Right cardiac atrium (tissue), 5 donors: ENCODE data around the gene SMAGP. TPM values are rescaled to one million over a fixed set of nuclear protein-coding genes. Genes with fewer than 3 reads are reported as not detected.
"Not testable (repeated sequence)": the region's sequence is repeated elsewhere in the genome, so short reads cannot be mapped to it uniquely, and the experiment has no call there.

Experiments used
- ATAC-seq, 2 donors: fragments of 200-7000 bp; cut with Tn5 transposase; one replicate each; pipeline versions ENCODE4 v1.8.0 to v1.9.1; 2020; ENCODE audit warnings: moderate library complexity in 2 of 2, mild to moderate bottlenecking in 1 of 2
- DNase-seq, 3 donors: peaks; one replicate each; pipeline ENCODE4 v3.0.0-alpha.2; 2020
- H3K27ac ChIP-seq: one replicate; pipeline ENCODE4 v1.5.1; 2013; ENCODE audit warnings: mild to moderate bottlenecking, low read length, control low read depth, moderate library complexity
- H3K27me3 ChIP-seq: one replicate; pipeline ENCODE4 v1.6.1; 2013; ENCODE audit not compliant: control insufficient read depth, insufficient read depth
- H3K4me1 ChIP-seq: one replicate; pipeline ENCODE4 v1.6.1; 2013; ENCODE audit warnings: low read length; ENCODE audit not compliant: control insufficient read depth, insufficient read depth
- H3K4me3 ChIP-seq: one replicate; pipeline ENCODE4 v1.5.1; 2013; ENCODE audit warnings: low read length, control low read depth
- H3K9me3 ChIP-seq: one replicate; pipeline ENCODE4 v1.6.1; 2013; ENCODE audit warnings: low read length; ENCODE audit not compliant: control insufficient read depth
- WGBS: extraction: QIAGEN DNeasy Blood & Tissue Kit; methylation state at CpG from one replicate; pipeline ENCODE4 v1.1.7; 2013; 5-methylcytosine and 5-hydroxymethylcytosine counted together
- intact Hi-C, 4 donors: fragments of 100-400 bp; cut with DNase I; formaldehyde crosslinking; loops; one replicate each; pipeline versions ENCODE4 v1.11.0 to v1.14.0; 2022 to 2023
- polyA plus RNA-seq: library from polyadenylated mRNA; stranded (reverse); fragments of 200-250 nt; gene quantifications from one replicate; pipeline ENCODE4 v1.2.3, GENCODE V29; 2013
- total RNA-seq, 4 donors: library from RNA; stranded (reverse); fragmentation: NEBNext Ultra II Directional; extraction: Animal tissue kit (Norgen Biotek cat#: 25700); gene quantifications; one replicate each; pipeline ENCODE4 v1.2.1, GENCODE V29; 2021
- donor health status: healthy with polysubstance abuse.
- donor health status: DM: no; HTN: yes; CAD: no.
- donor health status: DM: no; HTN: no; CAD: no.
- donor health status: DM: no; HTN: yes; CAD: no; lungs with severe emphysema.
- donor health status: DM: yes; HTN: yes; CAD: no.

The SMAGP gene
- total and polyA plus RNA-seq, 5 donors, result 1.4 to 6.2 (median 3.6) TPM

- DNase-seq (no peak), ATAC-seq (no peak)
- H3K4me3 ChIP-seq, result no peak overlapping the region
- H3K27me3 ChIP-seq, result no peaks in the 10 kb centered on the region
- H3K27ac ChIP-seq, result no peak overlapping the region
- H3K9me3 ChIP-seq, result no peaks in the 10 kb centered on the region
- intact Hi-C loops, result no loop called here
- WGBS, result 46% methylated on average over 7 of the region's 7 CpGs
- H3K4me1 ChIP-seq, result peaks cover 3% of the 10 kb centered on the region
These were observed 47.8 kb downstream of the SMAGP start for GRCh38 chr12:51222461-51222860.

DNA sequence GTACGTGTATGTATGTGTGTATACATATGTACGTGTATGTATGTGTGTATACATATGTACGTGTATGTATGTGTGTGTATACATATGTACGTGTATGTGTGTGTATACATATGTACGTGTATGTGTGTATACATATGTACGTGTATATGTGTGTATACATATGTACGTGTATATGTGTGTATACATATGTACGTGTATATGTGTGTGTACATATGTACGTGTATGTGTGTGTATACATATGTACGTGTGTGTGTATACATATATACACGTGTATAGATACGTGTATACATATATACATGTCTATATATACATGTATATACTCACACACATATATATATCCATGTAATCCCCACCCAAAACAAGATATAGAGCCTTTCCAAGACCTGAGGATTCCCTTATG lies 50.4 kb downstream of the SMAGP start:
- H3K9me3 ChIP-seq, H3K4me3 ChIP-seq, intact Hi-C loops, H3K4me1 ChIP-seq, DNase-seq, H3K27me3 ChIP-seq, ATAC-seq, H3K27ac ChIP-seq: not testable (repeated sequence)
- WGBS, result 90% methylated on average over 12 of the region's 12 CpGs

- Histone ChIP-seq H3K27ac (no peak overlapping the region), H3K4me1 (peaks cover 3% of the 10 kb centered on the region), H3K9me3 (no peaks in the 10 kb centered on the region), H3K4me3 (no peak overlapping the region), H3K27me3 (no peaks in the 10 kb centered on the region)
- whole genome bisulfite sequencing, result 89% methylated on average over 5 of the region's 5 CpGs
- ATAC-seq, result no peak
- DNase-seq, result no peak
- intact Hi-C loops, result no loop called here
These were observed 50.9 kb downstream of the SMAGP start for GRCh38 chr12:51219322-51219721.

- intact Hi-C loops, result no loop called here
- ATAC-seq (peak in 1 of 2 donors; percentile 45), DNase-seq (peak in 1 of 3 donors; percentile 48)
- H3K9me3 ChIP-seq, result no peaks in the 10 kb centered on the region
- peaks cover 3% of the 10 kb centered on the region for H3K4me1 ChIP-seq
- peak overlapping the region; percentile 82 for H3K27ac ChIP-seq
- peak overlapping the region; percentile 100 for H3K4me3 ChIP-seq
- H3K27me3 ChIP-seq, result no peaks in the 10 kb centered on the region
- WGBS, result 52% methylated on average over 10 of the region's 10 CpGs
These were observed 51.5 kb downstream of the SMAGP start for GRCh38 chr12:51218607-51219161.

DNA sequence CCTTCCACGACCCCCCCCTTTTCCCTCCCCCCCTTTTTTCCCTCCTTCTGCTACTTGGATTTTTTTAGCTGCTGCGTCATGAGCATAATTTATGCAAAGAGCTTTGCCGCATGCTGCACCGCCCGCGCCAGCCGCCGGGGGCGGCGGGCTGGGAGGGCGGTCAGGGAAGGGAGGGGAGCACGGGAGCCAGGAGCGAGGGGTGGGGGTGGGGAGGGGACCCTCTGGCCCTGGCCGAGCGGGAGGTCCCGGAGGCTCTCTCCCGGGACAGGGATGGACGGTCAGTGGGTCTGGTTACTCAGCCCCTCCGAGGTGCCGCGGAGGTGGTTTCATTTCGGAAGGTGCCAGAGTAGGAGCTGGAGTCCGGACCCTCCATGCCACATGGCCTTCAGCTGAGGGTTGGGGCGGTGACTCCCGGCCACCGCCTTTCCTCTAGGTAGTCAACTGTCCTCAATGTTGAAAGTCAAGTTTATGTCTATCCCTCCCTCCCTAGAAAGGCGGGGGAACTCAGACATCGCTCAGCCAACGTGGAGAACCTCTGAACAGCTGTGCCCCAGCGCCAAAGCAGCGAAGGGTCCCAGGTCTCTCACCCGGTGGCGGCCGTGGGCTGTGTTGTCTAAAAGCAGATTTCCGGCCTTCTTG lies 52.1 kb downstream of the SMAGP start, which contains the start of gene POU6F1:
Gene POU6F1 (minus strand): TSS at position 95 of the 639 bp plus-strand sequence. CDS start 11,226 bp downstream, outside the sequence.
- ATAC-seq (peak; percentile 93 to 95), DNase-seq (peak; percentile 79 to 91 (median 88))
- peak within 1 kb of the TSS; percentile 100 for H3K4me3 ChIP-seq
- peak within 1 kb of the TSS; percentile 91 for H3K27ac ChIP-seq
- WGBS, result 2% methylated on average over 35 of the region's 35 CpGs
- H3K4me1 ChIP-seq, result peaks cover 3% of the 10 kb centered on the region
- no peaks in the 10 kb centered on the region for H3K27me3 ChIP-seq
- intact Hi-C loops, result no loop called here
- no peaks in the 10 kb centered on the region for H3K9me3 ChIP-seq

DNA sequence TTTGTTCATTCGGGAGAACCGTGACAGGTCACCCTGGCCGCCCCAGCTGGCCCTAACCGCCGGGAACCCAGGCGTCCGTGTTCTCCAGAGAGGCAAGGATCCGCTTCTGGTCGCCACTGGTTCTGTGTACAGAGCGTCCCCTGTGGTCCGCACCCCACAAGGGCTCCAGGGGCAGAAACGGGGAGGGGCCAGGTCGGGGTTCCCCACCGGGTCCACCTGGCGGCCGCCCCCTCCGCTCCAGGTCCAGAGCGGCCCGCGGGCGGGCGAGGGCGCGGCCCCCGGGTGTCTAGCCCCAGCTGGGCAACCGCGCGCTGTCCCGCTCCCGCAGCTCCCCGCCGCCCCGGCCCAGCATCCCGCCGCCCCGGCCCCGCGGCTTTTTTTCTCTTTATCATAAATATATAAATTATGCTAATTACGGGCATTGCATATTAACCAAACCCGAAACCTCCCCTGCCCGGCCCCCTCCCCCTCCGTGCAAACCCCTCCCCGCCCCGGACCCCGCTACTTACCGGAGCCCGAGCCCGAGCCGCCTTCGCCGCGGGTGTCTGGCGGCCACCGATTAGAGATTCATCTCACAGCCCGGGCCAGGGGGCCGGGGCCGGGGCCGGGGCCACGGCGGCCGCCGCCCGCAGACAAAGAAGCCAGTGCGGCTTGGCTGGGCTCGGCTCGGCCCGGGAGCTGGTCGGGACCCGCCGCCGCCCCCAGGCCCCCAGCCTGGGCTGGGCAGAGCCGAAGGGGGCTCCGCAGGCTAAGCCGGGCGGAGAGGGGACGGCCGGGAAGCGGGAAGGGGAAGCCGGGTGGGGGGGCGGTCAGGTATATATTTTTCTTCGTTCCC lies 52.9 kb downstream of the SMAGP start:
- ATAC-seq (peak; percentile 63 to 74), DNase-seq (peak; percentile 59 to 84 (median 81))
- WGBS, result 1% methylated on average over 81 of the region's 81 CpGs
- peak overlapping the region; percentile 91 for H3K27ac ChIP-seq
- intact Hi-C loops, result no loop called here
- no peaks in the 10 kb centered on the region for H3K9me3 ChIP-seq
- peak overlapping the region; percentile 100 for H3K4me3 ChIP-seq
- H3K4me1 ChIP-seq, result peaks cover 3% of the 10 kb centered on the region
- H3K27me3 ChIP-seq, result no peaks in the 10 kb centered on the region

- no peaks in the 10 kb centered on the region for H3K9me3 ChIP-seq
- DNase-seq (no peak), ATAC-seq (no peak)
- H3K4me1 ChIP-seq, result peaks cover 3% of the 10 kb centered on the region
- H3K4me3 ChIP-seq, result peak overlapping the region; percentile 100
- H3K27me3 ChIP-seq, result no peaks in the 10 kb centered on the region
- H3K27ac ChIP-seq, result no peak overlapping the region
- intact Hi-C loops, result no loop called here
- WGBS, result 32% methylated on average over 7 of the region's 7 CpGs
These were observed 53.6 kb downstream of the SMAGP start for GRCh38 chr12:51216642-51217041.

- DNase-seq (no peak), ATAC-seq (no peak)
- Histone ChIP-seq H3K4me3 (no peak overlapping the region), H3K9me3 (no peaks in the 10 kb centered on the region), H3K27me3 (no peaks in the 10 kb centered on the region), H3K27ac (no peak overlapping the region), H3K4me1 (peaks cover 3% of the 10 kb centered on the region)
- WGBS, result 97% methylated on average over 5 of the region's 5 CpGs
- intact Hi-C loops, result no loop called here
These were observed 55.3 kb downstream of the SMAGP start for GRCh38 chr12:51214895-51215294.

DNA sequence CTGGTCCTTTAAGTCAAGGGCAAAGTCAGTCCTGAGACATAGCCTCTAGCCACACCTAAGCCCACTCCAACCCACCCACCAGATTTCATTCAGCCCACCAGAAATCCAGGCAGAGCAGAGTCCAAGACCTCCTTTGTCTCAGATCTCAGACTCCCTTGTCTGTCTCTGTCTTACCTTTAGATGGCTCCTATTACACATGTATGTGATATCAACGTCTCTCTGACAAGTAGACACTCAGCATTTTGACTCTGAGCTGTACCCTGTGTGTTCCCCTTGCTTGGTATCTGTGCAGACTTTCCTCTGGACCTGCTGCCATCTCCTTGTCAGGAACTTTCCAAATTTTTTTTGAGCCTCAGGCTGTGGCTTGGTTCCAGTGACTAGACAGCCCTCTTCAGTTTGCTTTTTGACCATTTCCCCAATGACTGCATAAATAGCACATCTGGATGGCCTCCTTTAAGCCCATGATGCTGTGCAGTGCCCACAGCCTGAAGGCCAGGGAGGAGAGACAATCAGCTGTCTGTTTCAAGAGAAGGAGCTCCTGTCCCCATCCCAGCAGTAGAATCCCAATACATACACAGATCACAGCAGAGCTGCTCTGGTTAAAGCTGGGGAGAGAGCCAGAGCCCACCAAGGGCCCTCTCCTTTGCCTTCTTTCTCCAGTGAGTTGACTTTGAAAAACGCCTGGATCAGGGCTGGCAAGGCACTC lies 59.4 kb downstream of the SMAGP start:
- no peaks in the 10 kb centered on the region for H3K9me3 ChIP-seq
- H3K27ac ChIP-seq, result no peak overlapping the region
- 74% methylated on average over 2 of the region's 2 CpGs for WGBS
- H3K4me3 ChIP-seq, result no peak overlapping the region
- H3K27me3 ChIP-seq, result no peaks in the 10 kb centered on the region
- intact Hi-C loops, result no loop called here
- ATAC-seq (no peak), DNase-seq (no peak)
- H3K4me1 ChIP-seq, result no peaks in the 10 kb centered on the region

DNA sequence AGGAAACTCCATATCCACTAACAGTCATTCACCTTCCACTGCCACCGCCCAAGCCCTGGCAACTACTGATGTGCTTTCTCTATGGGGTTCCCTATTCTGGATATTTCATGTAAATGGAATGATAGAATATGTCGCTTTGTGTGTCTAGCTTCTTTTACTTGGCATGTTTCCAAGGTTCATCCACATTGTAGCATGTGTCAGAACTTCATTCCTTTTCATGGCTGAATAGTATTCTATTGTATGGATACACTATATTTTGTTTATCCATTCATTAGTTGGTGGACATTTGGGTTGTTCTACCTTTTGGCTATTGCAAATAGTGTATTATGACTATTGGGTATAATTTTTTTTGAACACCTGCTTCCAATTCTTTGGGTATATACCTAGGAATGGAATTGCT lies 61.0 kb downstream of the SMAGP start:
- Histone ChIP-seq H3K4me3 (no peak overlapping the region), H3K9me3 (no peaks in the 10 kb centered on the region), H3K27ac (no peak overlapping the region), H3K4me1 (no peaks in the 10 kb centered on the region), H3K27me3 (no peaks in the 10 kb centered on the region)
- intact Hi-C loops, result no loop called here
- 95% methylated on average over 2 of the region's 2 CpGs for WGBS
- ATAC-seq, result no peak
- no peak for DNase-seq
